Activated T-cell treated with anti-CD3 and anti-CD28 coated beads, Interleukin-2, amount 50 U/mL, for 4 hours (primary cell): ENCODE measurements around the gene SLC2A5. TPM values are rescaled to one million over a fixed set of nuclear protein-coding genes. Genes with fewer than 3 reads are reported as not detected.
"Not testable (repeated sequence)": the region's sequence is repeated elsewhere in the genome, so short reads cannot be mapped to it uniquely, and the experiment has no call there.

Source experiments
- ATAC-seq, 2 donors: fragments of 200-7000 bp; cut with Tn5 transposase; one replicate each; pipeline ENCODE4 v1.10.0; 2021
- DNase-seq: peaks from one replicate; pipeline ENCODE4 v3.0.0-alpha.2; 2020
- H3K27me3 Mint-ChIP-seq: one replicate; pipeline ENCODE4 v1.8.0; 2021; ENCODE audit warnings: low read depth, mixed read lengths
- H3K36me3 Mint-ChIP-seq: one replicate; pipeline ENCODE4 v1.8.0; 2022; ENCODE audit warnings: mixed read lengths; ENCODE audit not compliant: insufficient read depth
- H3K4me1 Mint-ChIP-seq: one replicate; pipeline ENCODE4 v1.8.0; 2021; ENCODE audit warnings: low read depth, mixed read lengths
- H3K4me3 Mint-ChIP-seq: one replicate; pipeline ENCODE4 v1.8.0; 2021; ENCODE audit warnings: mild to moderate bottlenecking, moderate library complexity, mixed read lengths
- H3K9me3 Mint-ChIP-seq: one replicate; pipeline ENCODE4 v1.8.0; 2021; ENCODE audit warnings: mixed read lengths
- total RNA-seq, 3 donors: library from RNA; stranded (reverse); gene quantifications; one replicate each; pipeline ENCODE4 v1.2.1, GENCODE V29; 2021

The SLC2A5 gene
- total RNA-seq, 3 donors from 2014 or later = not detected

DNA sequence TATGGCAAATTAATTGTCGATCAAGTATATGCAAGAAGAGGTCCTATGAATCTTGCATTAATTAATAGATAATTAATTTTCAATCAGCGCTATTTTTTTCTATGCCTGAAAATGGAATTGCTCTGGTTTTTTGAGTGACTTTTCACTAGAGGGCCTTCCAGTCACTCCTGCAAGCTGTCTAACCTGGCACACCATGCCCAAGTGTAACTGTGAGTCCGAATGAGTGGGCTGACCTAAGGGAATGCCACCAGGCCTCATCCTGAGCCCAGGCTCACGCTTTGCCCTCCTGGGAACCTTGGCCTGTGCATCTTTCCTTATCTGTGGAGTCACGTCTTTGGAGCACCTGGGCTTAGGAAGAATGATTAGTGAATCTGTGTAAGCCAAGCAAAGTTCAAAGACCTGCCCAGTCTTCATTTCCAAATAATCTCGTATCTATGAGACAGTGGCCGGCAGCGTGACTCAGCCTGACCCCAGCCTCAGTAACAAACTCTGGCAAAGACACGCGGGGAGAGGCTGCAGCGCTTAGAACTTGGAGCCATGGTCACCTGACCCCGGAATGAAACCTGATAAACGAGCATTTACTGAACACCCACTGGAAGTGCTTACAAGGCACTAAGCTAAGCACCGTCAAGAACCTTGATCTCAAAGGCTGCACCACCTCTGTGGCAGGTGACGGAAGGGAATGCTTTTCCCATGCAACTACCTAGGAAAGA lies 47.3 kb downstream of the SLC2A5 start:
- H3K27me3 Mint-ChIP-seq, H3K9me3 Mint-ChIP-seq, H3K4me3 Mint-ChIP-seq, H3K36me3 Mint-ChIP-seq, H3K4me1 Mint-ChIP-seq, DNase-seq, ATAC-seq: not testable (repeated sequence)

DNA sequence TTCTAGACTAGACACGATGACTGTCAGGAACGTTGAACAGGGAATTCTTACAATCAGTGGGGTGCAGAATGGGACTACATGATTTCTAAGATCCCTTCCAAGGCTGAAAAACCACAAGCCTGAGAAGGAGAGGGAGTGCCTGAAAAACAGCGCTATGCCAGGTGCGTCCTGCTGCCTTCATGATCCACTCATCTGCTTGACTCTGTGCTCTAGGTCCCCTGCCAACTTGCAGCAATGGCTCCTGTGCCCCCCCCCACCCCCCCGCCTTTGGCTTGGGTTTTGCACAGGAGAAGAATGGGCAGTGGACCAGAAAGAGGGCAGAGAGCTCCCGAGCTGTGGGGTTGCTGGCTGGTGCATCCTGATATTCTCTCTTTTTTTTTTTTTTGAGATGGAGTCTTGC lies 49.1 kb downstream of the SLC2A5 start:
- ATAC-seq (no peak), DNase-seq (no peak)
- Mint-ChIP-seq H3K4me3 (no peak overlapping the region), H3K9me3 (no peaks in the 10 kb centered on the region), H3K4me1 (no peaks in the 10 kb centered on the region), H3K36me3 (no peaks in the 10 kb centered on the region), H3K27me3 (peaks cover 5% of the 10 kb centered on the region)

DNA sequence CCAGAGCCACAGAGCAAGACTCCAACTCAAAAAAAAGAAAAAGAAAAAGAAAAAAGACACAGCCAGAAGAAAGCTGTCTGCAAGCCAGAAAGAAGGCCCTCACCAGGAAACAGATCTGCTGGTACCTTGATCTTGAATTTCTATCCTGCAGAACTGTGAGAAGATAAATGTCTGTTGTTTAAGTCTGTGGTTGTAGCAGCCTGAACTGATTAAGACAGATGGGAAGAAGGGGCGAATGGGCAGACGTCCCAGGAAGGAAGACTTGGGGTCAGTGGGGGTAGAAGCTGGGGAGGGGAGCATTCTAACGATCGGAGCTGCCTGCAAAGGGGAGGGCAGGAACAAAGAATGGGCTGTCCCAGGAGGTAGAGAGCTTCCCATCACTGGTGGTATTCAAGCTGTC lies 49.5 kb downstream of the SLC2A5 start:
- H3K4me3 Mint-ChIP-seq = no peak overlapping the region
- no peaks in the 10 kb centered on the region for H3K4me1 Mint-ChIP-seq
- DNase-seq = no peak
- ATAC-seq = no peak
- H3K9me3 Mint-ChIP-seq = no peaks in the 10 kb centered on the region
- no peaks in the 10 kb centered on the region for H3K36me3 Mint-ChIP-seq
- peaks cover 5% of the 10 kb centered on the region for H3K27me3 Mint-ChIP-seq

DNA sequence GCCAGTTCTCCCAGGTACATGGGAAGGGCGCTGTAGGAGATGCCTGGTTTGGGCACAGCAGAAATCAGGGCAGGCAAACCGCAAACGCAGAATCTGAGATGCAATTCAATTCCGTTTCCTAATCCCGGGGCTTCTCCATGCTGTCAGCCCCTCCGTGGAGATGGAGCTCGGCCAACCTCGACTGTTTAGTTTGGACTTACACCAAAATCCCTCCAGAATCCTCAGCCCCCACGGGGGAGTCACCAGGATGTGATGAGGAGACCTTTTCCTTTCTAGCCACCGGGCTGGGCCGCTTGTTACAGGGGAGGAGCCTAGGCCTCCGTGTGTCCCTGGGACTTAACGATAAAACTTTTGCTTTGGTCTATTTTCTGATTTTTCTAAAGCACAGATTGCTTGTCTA lies 51.1 kb downstream of the SLC2A5 start:
- Mint-ChIP-seq H3K9me3 (no peaks in the 10 kb centered on the region), H3K4me1 (no peaks in the 10 kb centered on the region), H3K36me3 (no peaks in the 10 kb centered on the region), H3K27me3 (peaks cover 5% of the 10 kb centered on the region), H3K4me3 (no peak overlapping the region)
- DNase-seq (no peak), ATAC-seq (no peak)

DNA sequence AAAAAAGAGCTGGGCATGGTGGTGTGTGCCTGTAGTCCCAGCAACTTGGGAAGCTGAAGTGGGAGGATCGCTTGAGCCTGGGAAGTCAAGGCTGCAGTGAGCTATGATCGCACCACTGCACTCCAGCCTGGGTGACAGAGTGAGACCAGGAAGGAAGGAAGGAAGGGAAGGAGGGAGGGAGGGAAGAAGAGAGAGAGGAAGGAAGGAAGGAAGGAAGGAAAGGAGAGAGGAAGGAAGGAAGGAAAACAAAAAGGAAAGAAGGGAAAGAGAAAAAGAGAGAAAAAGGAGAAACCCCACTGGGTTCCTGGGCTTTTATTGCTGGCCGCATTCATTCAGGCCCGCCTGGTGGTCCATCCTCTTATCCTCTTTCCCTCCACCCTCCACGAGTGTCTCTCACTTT lies 53.0 kb downstream of the SLC2A5 start:
- peaks cover 5% of the 10 kb centered on the region for H3K27me3 Mint-ChIP-seq
- H3K9me3 Mint-ChIP-seq = no peaks in the 10 kb centered on the region
- no peaks in the 10 kb centered on the region for H3K36me3 Mint-ChIP-seq
- DNase-seq (no peak), ATAC-seq (no peak)
- H3K4me1 Mint-ChIP-seq = no peaks in the 10 kb centered on the region
- H3K4me3 Mint-ChIP-seq = no peak overlapping the region

GRCh38 chr1:9014475-9015375 lies 54.7 kb downstream of the SLC2A5 start:
- ATAC-seq (no peak), DNase-seq (no peak)
- no peak overlapping the region for H3K4me3 Mint-ChIP-seq
- peaks cover 8% of the 10 kb centered on the region for H3K27me3 Mint-ChIP-seq
- no peaks in the 10 kb centered on the region for H3K36me3 Mint-ChIP-seq
- H3K9me3 Mint-ChIP-seq = no peaks in the 10 kb centered on the region
- peaks cover 5% of the 10 kb centered on the region for H3K4me1 Mint-ChIP-seq

- peaks cover 5% of the 10 kb centered on the region for H3K4me1 Mint-ChIP-seq
- H3K4me3 Mint-ChIP-seq = no peak overlapping the region
- H3K9me3 Mint-ChIP-seq = no peaks in the 10 kb centered on the region
- ATAC-seq = no peak
- H3K27me3 Mint-ChIP-seq = peaks cover 8% of the 10 kb centered on the region
- H3K36me3 Mint-ChIP-seq = no peaks in the 10 kb centered on the region
- DNase-seq = no peak
These were observed 55.6 kb downstream of the SLC2A5 start for GRCh38 chr1:9013819-9014218.

DNA sequence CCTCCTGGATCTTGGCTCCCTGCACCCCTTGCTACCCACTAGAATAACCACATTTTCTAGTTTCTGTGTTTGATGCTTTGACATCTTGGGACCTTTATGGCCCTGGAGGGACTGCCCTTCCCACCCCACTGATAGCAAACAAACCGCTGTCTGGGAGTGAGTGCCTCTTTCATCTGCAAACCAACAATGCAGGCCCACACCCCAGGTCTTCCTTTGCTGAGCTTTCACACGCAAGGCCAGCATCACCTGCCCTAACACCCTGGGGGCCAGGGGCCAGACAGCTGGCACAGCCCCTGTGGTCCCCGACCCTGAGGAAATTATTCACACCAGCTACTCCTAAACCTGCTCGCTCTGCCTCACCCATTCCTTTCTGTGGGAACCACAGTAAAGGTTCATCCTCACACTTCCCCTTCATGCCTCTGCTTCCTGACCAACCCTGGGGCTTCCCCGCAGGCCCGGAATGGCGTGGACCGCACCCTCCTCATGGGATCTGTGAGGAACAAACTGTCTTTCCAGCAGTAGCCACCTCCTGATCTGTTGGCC lies 58.6 kb downstream of the SLC2A5 start:
- no peak for DNase-seq
- no peaks in the 10 kb centered on the region for H3K9me3 Mint-ChIP-seq
- H3K4me1 Mint-ChIP-seq = peaks cover 5% of the 10 kb centered on the region
- H3K27me3 Mint-ChIP-seq = peaks cover 4% of the 10 kb centered on the region
- no peaks in the 10 kb centered on the region for H3K36me3 Mint-ChIP-seq
- no peak for ATAC-seq
- no peak overlapping the region for H3K4me3 Mint-ChIP-seq

DNA sequence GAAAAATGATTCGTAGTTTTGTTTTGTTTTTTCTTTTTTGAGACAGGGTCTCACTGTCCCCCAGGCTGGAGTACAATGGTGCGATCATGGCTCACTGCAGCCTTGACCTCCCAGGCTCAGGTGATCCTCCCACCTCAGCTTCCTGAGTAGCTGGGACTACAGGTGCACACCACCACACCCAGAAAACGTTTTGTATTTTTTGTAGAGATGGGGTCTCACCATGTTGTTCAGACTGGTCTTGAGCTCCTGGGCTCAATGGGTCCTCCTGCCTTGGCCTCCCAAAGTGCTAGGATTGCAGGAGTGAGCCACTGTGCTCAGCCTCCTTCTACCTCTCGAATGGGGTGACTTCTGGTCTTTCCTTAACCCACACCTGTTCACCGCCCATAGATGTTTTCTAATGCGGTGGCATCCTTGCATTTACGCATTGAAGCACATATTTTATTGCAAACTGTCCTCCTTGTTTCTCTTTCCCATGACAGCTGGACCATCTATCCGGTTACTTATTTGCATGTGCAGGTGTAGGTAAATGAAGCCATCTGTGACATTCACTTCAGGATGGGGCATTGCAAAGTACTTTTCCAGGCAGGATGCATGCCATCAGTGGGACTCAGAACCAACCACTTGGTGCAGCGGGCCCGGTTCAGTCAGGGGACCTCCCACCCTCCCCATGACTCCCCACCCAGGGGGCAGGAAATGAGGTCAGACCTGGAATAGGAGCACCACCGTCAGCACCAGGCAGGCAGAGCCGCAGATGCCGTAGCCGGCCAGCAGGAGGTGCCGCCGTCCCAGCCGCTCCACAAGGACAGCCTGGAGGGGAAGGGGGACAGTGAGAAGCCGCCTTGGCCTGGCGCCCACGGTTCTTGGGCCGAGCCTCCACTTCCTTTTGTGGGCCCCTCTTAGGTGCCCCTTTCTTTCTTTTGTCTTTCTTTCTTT lies 59.7 kb downstream of the SLC2A5 start:
- DNase-seq (no peak), ATAC-seq (peak; percentile 53 to 55)
- Mint-ChIP-seq H3K4me1 (peaks cover 10% of the 10 kb centered on the region), H3K4me3 (no peak overlapping the region), H3K27me3 (peaks cover 4% of the 10 kb centered on the region), H3K9me3 (no peaks in the 10 kb centered on the region), H3K36me3 (no peaks in the 10 kb centered on the region)

DNA sequence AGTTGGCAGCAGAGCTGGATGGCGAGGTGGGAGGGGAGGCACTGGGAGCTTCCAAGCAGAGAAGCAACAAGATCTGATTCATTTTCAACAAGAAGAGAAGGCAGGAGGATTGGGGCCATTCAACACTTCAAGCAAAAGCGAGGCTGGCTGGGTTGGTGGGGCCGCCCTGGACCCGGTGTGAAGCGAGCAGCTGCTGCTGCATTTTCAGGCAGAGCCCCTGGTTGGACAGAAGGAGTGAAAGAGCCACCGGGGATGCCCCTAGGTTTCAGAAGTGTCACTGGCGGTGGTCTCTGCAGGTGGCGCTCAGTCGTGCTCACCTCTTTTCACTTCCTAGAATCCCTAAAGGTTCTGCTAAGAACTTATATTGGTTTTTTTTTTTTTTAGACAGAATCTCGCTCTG lies 61.2 kb downstream of the SLC2A5 start:
- no peak overlapping the region for H3K4me3 Mint-ChIP-seq
- DNase-seq = no peak
- H3K9me3 Mint-ChIP-seq = no peaks in the 10 kb centered on the region
- no peaks in the 10 kb centered on the region for H3K36me3 Mint-ChIP-seq
- ATAC-seq = no peak
- peaks cover 4% of the 10 kb centered on the region for H3K27me3 Mint-ChIP-seq
- peaks cover 14% of the 10 kb centered on the region for H3K4me1 Mint-ChIP-seq

GRCh38 chr1:9006956-9007615 lies 62.3 kb downstream of the SLC2A5 start:
- DNase-seq = no peak
- peaks cover 14% of the 10 kb centered on the region for H3K4me1 Mint-ChIP-seq
- no peak for ATAC-seq
- no peak overlapping the region for H3K4me3 Mint-ChIP-seq
- H3K27me3 Mint-ChIP-seq = peaks cover 4% of the 10 kb centered on the region
- no peaks in the 10 kb centered on the region for H3K9me3 Mint-ChIP-seq
- no peaks in the 10 kb centered on the region for H3K36me3 Mint-ChIP-seq

DNA sequence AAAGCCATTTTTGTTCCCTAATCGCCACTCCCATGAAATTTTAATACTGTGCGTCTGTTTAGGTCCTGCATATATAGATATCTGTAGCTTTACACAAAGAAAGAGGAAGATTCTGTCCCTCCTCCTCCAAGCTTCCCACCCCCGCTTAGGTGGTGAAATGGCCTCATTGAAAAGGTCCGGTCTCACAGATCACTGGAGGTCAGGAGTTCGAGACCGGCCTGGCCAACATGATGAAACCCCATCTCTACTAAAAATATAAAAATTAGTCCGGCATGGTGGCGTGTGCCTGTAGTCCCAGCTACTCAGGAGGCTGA lies 64.1 kb downstream of the SLC2A5 start:
- H3K27me3 Mint-ChIP-seq = no peaks in the 10 kb centered on the region
- peaks cover 9% of the 10 kb centered on the region for H3K4me1 Mint-ChIP-seq
- no peaks in the 10 kb centered on the region for H3K9me3 Mint-ChIP-seq
- ATAC-seq = no peak
- H3K36me3 Mint-ChIP-seq = no peaks in the 10 kb centered on the region
- H3K4me3 Mint-ChIP-seq = no peak overlapping the region
- DNase-seq = no peak

DNA sequence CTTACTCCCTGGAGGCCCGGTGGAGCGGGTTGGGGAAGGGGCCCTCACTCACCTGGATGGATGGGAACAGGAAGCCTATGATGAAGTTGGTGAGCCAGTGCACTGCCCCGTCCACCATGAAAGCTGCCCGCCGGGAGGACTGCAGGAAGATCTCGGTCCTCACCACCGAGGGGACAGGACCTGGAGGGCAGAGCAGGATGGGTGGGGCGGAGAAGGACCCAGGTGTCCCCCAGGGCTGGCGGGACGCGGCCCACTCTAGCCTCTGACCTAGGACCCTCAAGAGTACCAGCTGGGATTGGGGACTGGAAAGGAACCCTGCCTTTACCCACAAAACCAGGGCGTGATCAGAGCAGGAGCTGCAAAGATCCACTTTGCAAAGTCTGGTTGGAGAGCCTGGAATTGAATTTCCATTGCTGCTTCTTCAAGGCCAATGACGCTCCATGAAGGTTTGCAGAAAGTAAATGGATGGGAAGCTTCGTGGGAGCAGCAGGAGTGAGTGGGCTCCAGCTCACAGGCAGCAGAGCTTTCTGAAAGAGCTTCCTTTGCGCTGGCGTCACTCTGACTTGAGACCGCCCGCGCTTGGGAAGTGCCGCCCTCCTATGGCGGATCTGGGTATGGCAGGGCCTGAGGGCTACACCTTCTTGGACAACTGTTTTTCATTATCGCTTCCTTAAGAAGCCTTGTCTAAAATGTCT lies 64.6 kb downstream of the SLC2A5 start:
- no peak overlapping the region for H3K4me3 Mint-ChIP-seq
- no peaks in the 10 kb centered on the region for H3K27me3 Mint-ChIP-seq
- no peaks in the 10 kb centered on the region for H3K36me3 Mint-ChIP-seq
- peak; percentile 79 for DNase-seq
- no peaks in the 10 kb centered on the region for H3K9me3 Mint-ChIP-seq
- ATAC-seq = peak; percentile 90 to 94
- peaks cover 9% of the 10 kb centered on the region for H3K4me1 Mint-ChIP-seq
